ENCODE data around the gene CHST8. TPM values are rescaled to one million over a fixed set of nuclear protein-coding genes. Genes with fewer than 3 reads are reported as not detected.

CHST8 gene
- total RNA-seq, 1 donor from 2014 or later, result not detected

GRCh38 chr19:33640773-33641172 lies 19.0 kb downstream of the CHST8 start:
- Histone ChIP-seq H3K27me3 (ENCODE audit: control insufficient read depth, insufficient read depth, low read length) (no peaks in the 10 kb centered on the region), H3K36me3 (ENCODE audit: control insufficient read depth, insufficient read depth, low read length) (no peaks in the 10 kb centered on the region), H3K4me3 (ENCODE audit: low read depth, low read length) (no peak overlapping the region)
- no peak for DNase-seq (ENCODE audit: low read depth)
- TF ChIP-seq CTCF (IDR thresholded peaks at IDR 0.05; ENCODE audit: insufficient read depth, low read length, poor library complexity, severe bottlenecking), result no peak

- no peaks in the 10 kb centered on the region for H3K36me3 ChIP-seq (ENCODE audit: control insufficient read depth, insufficient read depth, low read length)
- H3K27me3 ChIP-seq (ENCODE audit: control insufficient read depth, insufficient read depth, low read length), result no peaks in the 10 kb centered on the region
- TF ChIP-seq CTCF (IDR thresholded peaks at IDR 0.05; ENCODE audit: insufficient read depth, low read length, poor library complexity, severe bottlenecking), result no peak
- H3K4me3 ChIP-seq (ENCODE audit: low read depth, low read length), result no peak overlapping the region
- no peak for DNase-seq (ENCODE audit: low read depth)
Measured at GRCh38 chr19:33641261-33641660, 19.5 kb downstream of the CHST8 start.

GRCh38 chr19:33641956-33642498 lies 20.3 kb downstream of the CHST8 start:
- H3K4me3 ChIP-seq (ENCODE audit: low read depth, low read length), result no peak overlapping the region
- no peaks in the 10 kb centered on the region for H3K36me3 ChIP-seq (ENCODE audit: control insufficient read depth, insufficient read depth, low read length)
- no peak for TF ChIP-seq CTCF (IDR thresholded peaks at IDR 0.05; ENCODE audit: insufficient read depth, low read length, poor library complexity, severe bottlenecking)
- H3K27me3 ChIP-seq (ENCODE audit: control insufficient read depth, insufficient read depth, low read length), result no peaks in the 10 kb centered on the region
- DNase-seq (ENCODE audit: low read depth), result no peak

- H3K4me3 ChIP-seq (ENCODE audit: low read depth, low read length), result no peak overlapping the region
- H3K36me3 ChIP-seq (ENCODE audit: control insufficient read depth, insufficient read depth, low read length), result no peaks in the 10 kb centered on the region
- TF ChIP-seq CTCF (IDR thresholded peaks at IDR 0.05; ENCODE audit: insufficient read depth, low read length, poor library complexity, severe bottlenecking), result no peak
- no peak for DNase-seq (ENCODE audit: low read depth)
- H3K27me3 ChIP-seq (ENCODE audit: control insufficient read depth, insufficient read depth, low read length), result no peaks in the 10 kb centered on the region
Measured at GRCh38 chr19:33644284-33644836, 22.6 kb downstream of the CHST8 start.

GRCh38 chr19:33646306-33646705 lies 24.6 kb downstream of the CHST8 start:
- TF ChIP-seq CTCF (IDR thresholded peaks at IDR 0.05; ENCODE audit: insufficient read depth, low read length, poor library complexity, severe bottlenecking), result no peak
- no peak for DNase-seq (ENCODE audit: low read depth)
- Histone ChIP-seq H3K4me3 (ENCODE audit: low read depth, low read length) (no peak overlapping the region), H3K36me3 (ENCODE audit: control insufficient read depth, insufficient read depth, low read length) (no peaks in the 10 kb centered on the region), H3K27me3 (ENCODE audit: control insufficient read depth, insufficient read depth, low read length) (no peaks in the 10 kb centered on the region)

GRCh38 chr19:33647146-33647545 lies 25.4 kb downstream of the CHST8 start:
- Histone ChIP-seq H3K4me3 (ENCODE audit: low read depth, low read length) (no peak overlapping the region), H3K27me3 (ENCODE audit: control insufficient read depth, insufficient read depth, low read length) (no peaks in the 10 kb centered on the region), H3K36me3 (ENCODE audit: control insufficient read depth, insufficient read depth, low read length) (no peaks in the 10 kb centered on the region)
- TF ChIP-seq CTCF (IDR thresholded peaks at IDR 0.05; ENCODE audit: insufficient read depth, low read length, poor library complexity, severe bottlenecking), result no peak
- DNase-seq (ENCODE audit: low read depth), result no peak

Measured in kidney epithelial cell (primary cell).